HG03469 (cell line): ENCODE measurements around the gene TMEM179B.
A peak's percentile ranks its signal among the peaks of the same experiment; 100 is the strongest.
"Not testable (repeated sequence)": the region's sequence is repeated elsewhere in the genome, so short reads cannot be mapped to it uniquely, and the experiment has no call there.

Source experiments
- ATAC-seq: cut with Tn5 transposase; IDR thresholded peaks from one replicate; pipeline ENCODE4 v1.9.1; 2021; ENCODE audit warnings: mild to moderate bottlenecking, moderate library complexity, moderate number of reproducible peaks; ENCODE audit not compliant: unreplicated experiment

Gene TMEM179B, protein sequence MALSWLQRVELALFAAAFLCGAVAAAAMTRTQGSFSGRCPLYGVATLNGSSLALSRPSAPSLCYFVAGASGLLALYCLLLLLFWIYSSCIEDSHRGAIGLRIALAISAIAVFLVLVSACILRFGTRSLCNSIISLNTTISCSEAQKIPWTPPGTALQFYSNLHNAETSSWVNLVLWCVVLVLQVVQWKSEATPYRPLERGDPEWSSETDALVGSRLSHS

DNA sequence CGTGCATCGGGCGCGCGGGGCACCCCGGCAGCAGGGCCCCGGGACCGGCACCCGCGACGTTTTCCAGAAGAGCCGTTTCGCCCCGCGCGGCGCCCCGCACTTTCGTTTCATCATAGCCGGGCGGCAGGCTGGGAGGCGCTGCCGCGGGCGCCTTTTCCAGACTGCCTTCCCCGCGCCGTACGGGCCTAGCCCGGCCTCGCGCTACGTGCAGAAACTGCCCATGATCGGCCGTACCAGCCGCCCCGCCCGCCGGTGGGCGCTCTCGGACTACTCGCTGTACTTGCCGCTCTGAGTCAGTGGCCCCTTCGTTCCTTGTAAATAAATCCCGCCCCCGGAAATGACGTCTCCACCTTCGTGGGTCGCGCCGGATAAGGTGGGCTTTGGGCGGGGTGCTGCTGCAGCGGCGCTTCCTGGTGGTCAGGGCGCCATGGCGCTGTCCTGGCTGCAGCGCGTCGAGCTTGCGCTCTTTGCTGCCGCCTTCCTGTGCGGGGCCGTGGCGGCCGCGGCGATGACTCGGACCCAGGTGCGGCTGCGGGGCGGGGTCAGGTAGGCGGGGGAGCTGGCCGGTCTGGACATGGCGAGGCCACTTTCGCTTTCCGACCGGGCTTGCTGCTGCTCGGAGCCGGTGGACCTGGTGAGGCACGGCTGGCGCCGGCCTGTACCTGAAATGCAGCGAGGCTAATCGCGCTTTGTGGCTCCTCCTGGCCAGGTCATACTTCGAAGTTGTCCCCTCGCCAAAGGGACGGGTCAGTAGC, at the start of gene TMEM179B:
Gene TMEM179B, plus strand, starts transcription at position 398 of the 755 bp plus-strand sequence. Its CDS starts 30 bp downstream, at position 428.
- peak; percentile 29 for ATAC-seq

DNA sequence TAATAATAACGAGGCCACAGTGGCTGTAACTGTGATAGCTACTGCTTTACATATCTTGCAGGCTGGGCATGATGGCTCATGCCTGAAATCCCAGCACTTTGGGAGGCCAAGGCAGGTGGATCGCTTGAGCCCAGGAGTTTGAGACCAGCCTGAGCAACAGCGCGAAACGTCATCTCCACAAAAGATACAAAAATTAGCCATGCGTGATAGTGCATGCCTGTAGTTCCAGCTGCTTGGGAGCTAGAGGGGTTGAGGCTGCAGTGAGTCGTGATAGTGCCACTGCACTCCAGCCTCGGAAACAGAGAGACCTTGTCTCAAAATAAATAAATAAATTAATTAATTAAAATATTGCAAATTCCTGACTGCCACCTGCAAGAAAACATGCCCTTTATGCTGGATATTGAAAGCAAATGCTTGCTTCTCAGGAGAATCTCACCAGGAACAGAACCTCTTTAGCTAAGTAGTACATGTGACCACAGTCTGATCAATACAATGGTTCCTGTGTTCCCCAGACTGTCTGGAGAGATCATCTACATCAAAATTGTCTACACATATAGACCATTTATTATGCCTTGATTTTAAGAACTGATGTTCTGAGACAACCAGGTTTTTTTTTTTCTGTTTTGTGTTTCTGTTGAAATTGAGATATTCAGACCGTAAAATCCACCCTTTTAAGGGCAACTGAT, 39.6 kb upstream of the TMEM179B start:
- no peak for ATAC-seq

DNA sequence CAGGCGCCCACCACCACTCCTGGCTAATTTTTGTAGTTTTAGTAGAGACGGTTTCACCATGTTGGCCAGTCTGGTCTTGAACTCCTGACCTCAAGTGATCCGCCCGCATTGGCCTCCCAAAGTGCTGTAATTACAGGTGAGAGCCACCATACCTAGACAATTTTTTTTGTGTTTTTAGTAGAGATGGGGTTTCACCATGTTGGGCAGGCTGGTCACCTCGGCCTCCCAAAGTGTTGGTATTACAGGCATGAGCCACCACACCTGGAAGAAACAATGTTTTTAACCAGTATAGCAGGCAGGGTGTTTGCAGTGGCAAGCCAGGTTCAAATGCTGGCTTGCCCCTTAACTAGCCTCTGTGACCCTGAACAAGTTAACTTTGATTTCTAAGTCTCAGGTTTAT, 37.3 kb upstream of the TMEM179B start:
- ATAC-seq = not testable (repeated sequence)

DNA sequence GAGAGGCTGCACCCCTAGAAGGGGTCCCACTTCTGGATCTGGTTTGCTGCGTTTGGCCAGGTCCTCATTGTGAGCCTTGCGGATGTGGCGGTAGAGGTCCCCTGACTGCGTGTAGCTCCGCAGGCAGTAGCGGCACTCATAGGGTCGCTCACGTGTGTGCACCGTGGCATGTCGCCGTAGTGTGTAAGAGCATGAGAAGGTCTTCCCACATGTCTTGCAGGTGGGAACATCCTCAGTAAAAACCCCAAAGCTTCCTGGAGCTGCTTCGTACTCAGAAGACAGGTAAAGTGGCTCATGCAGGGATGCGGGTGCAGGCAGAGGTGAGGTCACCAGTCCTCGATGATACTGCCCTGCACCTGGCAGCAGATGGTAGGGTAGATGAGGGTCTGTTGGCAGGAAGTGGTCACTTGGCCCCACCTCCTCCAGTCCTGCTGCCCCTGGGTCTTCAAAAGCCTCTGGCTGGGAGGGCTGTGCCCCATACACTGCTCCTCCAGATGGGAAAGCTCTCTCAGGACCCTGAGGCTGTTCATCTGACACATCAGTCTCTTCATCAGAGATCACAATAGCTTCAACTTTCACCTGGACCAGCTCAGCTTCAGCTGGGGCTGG, 34.9 kb upstream of the TMEM179B start:
- ATAC-seq = no peak

DNA sequence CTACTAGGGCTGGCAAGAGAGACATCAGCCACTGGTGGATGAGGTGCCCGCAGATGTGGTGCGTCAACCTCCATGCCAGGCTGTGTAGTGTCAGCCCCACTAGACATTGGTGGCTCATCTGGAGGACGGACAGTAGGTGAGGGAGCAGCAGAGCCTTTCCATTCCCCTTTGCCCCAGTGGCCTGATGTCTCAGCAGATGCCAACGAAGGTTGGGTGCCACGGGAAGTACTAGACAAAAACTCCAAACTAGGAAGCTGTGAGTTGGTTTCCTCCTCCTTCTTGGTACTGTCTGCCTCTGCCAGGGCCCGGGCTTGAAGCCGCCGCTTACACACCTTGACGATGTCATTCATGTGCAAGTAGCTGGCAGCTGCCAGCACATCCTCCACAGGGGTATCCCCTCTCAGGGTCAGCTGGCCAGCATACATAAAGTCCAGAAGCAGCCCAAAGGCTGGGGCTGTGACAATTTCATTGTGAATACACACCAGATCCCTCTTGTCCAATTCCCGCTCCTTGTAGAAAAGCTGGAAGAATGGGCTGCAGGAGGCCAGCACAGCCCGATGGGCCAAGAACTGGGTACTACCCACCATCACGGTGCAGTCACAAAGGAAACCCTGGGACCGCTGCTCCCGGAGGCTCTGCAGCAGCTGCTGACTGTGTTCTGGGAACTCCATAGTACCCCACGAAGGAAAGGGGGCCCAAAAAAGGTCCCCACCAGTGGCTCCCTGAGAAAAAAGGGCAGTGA, 34.0 kb upstream of the TMEM179B start:
- ATAC-seq = no peak

DNA sequence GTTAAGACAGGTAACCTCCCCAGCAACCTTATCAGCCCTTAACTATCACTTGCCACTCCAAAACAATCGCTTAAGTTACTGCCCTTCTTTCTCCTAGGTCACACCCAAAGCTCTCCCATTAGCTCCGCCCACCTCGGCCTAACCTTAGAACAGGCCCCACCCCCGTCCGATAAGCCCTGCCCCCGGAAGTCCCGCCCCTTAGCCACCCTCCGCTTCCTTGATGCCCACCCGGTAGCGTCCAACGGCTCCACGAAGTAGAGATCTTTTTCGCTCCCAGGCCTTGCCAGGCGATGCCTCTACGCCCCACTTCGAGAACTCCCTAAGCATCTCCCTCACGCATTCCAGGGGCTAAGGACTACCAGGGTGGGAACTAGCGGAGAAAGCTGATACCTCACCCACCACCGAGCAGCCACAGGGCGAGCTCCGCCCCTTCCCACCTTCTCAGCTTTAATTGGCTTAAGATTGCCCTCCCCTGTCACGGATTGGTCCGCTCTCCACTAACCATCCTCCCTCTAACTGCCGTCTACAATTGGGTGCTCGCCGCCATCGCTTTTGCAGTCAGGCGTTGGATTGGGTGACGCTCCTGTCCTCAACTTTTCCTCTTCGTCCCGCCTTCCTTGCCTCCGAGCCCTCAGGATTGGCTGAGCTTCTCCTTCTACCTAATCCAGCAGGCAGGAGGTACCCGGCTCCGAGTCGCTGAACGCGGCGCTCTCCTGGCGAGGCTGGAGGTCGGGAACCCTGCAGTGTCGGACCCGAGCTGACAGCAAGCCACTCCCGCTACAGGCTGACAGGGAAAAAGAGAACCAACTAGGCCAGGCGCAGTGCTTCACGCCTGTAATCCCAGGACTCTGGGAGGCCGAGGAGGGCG, 33.2 kb upstream of the TMEM179B start, which contains the start of gene ZBTB3:
Gene ZBTB3, minus strand, starts transcription at position 425 of the 868 bp plus-strand sequence. CDS start 496 bp downstream, outside the sequence.
- peak; percentile 87 for ATAC-seq

DNA sequence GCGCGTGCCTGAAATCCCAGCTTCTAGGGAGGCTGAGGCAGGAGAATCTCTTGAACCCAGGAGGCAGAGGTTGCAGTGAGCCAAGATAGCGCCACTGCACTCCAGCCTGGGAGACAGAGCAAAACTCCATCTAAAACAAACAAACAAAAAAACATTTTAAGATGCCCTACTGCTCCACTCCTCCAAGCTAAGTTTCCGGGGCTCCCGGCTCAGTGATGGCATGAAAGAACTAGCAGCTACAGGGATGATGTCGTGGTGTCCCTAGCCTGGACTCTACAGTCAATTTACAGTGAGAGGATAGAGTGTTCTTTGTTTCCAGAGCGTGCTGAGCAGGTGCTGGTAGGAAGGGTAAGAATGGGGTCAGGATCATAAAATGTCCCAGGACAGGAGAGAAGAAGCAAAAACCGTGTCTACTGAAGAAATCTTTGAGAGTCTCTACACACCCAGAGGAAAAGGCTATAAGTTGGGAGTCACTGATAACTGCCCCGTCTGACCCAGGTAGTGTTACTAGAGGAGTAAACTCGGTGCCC, 32.1 kb upstream of the TMEM179B start:
- no peak for ATAC-seq

DNA sequence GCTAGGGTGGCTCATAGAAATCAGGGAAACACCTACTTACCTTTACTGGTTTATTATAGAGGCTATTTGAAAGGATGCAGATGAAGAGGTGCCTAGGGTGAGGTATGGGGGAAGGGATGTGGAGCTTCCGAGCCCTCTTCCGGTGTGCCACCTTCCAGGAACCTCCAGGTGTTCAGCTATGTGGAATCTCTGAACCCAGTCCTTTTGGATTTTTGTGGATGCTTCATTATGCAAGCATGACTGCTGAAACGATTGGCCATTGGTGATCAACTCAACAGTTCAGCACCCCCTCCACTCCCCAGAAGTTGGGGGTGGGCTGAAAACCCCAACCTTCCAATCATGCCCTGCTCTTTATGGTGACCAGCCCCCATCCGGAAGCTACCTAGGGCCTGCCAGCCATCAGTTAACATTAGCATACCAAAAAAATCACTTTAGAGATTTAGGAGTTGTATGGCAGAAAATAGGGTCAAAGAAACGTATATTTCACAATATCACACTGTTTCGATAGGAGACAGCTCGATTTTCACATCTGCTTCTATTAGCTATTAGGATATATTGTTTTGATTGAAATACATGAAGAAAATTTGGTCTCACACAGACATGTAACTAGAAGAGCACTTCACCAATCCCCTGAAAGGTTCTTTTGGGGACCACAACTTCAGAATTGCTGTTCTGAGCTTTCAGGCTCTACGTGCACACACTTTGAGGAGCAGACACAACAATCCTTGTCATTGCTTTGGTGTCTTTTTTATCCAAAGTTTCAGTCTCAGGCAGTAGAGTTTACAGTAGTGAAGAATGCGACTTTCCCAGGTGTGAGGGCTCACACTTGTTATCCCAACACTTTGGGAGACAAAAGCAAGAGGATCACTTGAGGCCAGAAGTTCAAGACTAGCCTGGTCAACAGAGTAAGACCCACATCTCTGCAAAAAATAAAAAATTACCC, 29.1 kb upstream of the TMEM179B start:
- ATAC-seq = no peak

DNA sequence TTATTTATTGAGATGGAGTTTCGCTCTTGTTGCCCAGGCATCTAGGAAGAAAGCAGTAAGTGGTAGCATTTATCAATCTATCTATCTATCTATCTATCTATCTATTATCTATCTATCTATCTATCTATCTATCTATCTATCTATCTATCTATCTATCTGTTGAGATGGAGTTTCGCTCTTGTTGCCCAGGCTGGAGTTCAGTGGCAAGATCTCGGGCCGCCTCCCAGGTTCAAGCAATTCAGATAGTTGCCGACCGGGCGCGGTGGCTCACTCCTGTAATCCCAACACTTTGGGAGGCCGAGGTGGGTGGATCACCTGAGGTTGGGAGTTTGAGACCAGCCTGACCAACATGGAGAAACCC, 26.4 kb upstream of the TMEM179B start:
- not testable (repeated sequence) for ATAC-seq

DNA sequence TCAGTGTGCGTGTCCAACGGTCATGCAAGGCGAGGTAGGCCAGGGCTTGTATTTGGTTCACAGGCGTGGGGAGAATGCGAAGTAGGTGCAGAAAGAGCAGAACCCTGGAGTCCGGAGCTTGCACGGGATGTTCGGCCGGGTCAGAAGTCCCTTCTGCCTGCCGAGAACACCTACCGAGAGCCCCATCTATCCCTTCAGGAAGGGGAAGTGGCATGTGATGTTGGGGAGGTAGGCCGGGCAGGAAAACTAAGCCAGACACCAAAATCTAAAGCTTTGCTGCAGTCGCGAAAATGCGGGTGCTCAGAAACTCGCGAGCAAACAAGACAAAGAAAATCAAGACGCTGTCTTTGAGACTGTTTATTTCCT, 16.4 kb upstream of the TMEM179B start:
- ATAC-seq = no peak

DNA sequence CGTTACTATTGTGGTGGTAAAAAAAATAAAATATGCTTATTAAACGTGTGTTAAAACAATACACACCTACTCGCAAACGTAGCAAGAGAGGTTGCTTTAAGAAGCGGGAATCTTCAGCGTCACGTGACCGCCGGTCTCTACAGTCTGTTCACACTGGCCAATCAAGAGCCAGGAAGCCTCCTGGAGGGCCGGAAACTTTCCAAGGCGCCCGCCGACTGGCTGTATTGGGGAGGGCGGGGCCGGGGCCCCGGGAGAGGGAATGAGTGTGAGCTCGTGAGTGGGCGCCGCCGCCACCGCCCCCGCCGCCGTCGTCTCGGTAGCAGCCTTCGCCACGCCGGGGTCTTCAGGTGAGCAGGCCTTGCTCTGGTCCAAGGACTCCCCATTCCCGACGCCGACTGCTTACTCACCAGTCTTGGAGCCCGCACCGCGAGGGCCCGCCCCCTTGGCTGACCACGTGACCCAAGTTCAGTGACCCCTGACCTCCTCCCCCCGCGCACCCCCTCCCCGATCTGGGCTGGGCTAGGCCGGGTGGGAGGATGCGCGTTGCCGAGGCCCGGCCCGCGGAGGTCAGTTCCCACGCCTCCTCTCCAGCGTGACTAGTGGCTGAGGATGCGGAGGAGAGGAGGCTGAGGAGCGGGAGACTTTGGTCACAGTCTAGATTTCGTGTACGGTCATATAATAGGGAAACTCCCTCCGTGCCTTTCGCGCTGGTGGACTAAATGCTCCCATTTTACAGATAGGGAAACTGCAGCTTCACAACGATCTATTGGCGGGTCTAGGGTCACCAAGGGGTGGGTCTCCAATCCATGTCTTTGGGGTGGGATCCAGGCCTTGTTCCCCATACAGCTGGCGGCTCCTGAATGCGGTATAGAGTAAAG, 15.8 kb upstream of the TMEM179B start, which contains the start of gene TAF6L:
Gene TAF6L, plus strand, starts transcription at position 253 of the 878 bp plus-strand sequence. CDS start 4,388 bp downstream, outside the sequence.
- peak; percentile 54 for ATAC-seq

DNA sequence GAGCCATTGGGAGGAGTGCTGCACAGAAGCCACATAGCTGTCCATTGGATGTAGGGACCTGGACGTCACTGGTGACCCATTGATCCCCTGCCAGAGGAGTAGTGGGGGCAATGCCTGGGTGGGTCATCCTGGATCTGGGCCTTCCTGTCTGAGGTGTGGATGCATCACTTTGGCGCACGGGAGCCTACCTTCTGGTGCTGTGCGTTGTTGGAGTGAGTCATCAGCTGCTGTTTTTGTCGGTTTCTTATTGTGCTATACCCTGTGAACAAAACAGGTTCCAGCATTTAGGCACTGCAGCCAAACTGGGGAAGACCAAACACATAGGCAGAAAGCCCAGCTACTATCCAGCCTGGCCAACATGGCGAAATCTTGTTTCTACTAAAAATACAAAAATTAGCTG, 12.8 kb upstream of the TMEM179B start:
- no peak for ATAC-seq

DNA sequence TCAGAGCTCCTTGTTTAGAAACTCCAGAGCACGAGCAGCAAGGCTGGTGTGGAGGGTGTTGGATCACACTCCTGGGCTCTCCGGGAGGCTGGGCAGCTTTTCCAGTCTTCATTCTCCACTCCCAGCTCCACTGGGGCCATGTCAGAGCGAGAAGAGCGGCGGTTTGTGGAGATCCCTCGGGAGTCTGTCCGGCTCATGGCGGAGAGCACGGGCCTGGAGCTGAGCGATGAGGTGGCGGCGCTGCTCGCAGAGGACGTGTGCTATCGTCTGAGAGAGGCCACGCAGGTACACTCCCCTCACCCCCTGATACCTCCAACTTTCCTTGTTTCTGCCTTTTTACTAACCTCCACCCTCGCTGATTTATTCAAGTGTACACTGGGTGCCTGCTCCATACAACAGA, 11.6 kb upstream of the TMEM179B start:
- ATAC-seq = no peak

DNA sequence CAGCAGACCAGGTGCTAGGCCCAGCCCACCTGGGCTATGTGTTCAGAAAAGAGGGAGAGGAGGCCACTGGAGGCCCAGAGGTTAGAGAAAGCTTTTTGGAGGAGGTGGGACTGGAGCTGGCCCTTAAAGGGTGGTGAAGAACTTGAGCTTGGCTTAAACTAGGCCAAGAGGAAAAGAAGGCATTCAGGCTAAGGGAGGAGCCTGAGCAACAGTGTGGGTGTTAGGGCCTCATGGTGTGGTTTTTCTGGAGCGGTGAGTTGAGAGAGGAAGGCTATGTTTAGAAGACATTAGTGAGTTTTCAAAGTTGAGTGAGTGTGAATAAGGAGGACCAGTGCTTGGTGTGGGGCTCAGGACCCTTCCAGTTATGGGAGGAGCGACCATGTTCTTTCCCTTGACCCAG, 9.8 kb upstream of the TMEM179B start:
- no peak for ATAC-seq

DNA sequence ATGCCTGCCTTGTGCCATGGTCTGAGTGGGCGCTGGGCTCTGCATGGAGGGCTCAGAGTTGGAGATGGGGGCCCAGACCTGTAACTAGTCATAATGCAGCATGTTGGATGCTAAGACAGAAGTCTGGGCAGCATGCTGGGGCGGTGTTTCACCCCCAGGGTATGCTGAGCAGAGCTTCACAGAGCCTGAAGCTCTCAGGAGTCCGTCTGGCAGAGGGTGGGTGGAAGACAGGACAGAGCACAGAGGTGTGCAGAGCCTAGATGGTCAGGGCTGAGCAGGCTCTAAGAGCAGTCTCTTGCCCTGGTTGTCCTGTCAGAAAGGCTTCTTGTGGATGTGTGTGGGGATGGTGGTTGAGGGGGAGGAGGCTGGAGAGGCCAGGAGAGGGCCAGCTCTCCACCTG, 8.8 kb upstream of the TMEM179B start:
- ATAC-seq = no peak

DNA sequence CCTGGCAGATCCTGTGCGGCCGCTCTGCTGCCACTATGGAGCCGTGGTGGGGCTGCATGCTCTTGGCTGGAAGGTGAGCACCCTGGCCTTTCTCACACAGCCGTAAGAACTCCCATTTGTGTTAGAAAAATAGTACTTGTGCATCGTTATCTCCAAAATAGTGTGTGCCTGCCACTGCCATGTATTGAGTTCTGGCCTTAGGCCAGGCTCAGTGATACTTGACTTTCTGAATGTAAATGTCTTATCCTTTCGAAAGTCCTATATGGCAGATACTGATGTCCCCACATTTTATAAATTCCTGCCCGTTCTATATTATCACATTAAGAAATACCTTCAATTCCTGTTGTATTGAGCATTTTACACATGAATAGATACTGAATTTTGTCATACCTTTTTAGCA, 4.4 kb upstream of the TMEM179B start:
- no peak for ATAC-seq

DNA sequence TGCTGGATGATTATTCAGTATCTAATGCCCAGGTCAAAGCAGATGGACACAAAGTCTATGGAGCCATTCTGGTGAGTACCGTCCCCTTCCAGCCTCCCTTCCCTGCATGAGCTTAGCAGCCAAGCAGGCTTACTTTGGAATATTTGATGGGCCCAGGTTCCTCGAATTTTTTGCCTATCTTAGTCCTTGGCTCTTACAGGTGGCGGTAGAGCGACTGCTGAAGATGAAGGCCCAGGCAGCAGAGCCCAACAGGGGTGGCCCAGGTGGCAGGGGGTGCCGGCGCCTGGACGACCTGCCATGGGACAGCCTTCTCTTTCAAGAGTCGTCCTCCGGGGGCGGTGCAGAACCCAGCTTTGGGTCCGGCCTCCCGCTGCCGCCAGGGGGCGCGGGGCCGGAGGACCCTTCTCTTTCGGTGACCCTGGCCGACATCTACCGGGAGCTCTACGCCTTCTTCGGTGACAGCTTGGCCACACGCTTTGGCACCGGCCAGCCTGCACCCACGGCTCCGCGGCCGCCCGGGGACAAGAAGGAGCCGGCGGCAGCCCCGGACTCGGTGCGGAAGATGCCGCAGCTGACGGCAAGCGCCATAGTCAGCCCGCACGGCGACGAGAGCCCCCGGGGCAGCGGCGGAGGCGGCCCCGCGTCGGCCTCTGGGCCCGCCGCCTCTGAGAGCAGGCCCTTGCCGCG, 741 bp upstream of the TMEM179B start:
- ATAC-seq = peak; percentile 37
